Hematopoietic multipotent progenitor cell treated with erythropoietin and hydrocortisone succinate and interleukin-3 and kit ligand, for 17 days (in vitro differentiated cells): ENCODE results near the gene RAB17.

Experiments
- DNase-seq: peaks from one replicate; pipeline ENCODE4 v3.0.0-alpha.2; 2015; ENCODE audit warnings: low spot score

The RAB17 gene, protein sequence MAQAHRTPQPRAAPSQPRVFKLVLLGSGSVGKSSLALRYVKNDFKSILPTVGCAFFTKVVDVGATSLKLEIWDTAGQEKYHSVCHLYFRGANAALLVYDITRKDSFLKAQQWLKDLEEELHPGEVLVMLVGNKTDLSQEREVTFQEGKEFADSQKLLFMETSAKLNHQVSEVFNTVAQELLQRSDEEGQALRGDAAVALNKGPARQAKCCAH

GRCh38 chr2:237590272-237591140 lies at the start of gene RAB17:
TSS of gene RAB17 (minus strand) at chr2:237590734. CDS start at chr2:237586154, 4,580 bp downstream.
- DNase-seq = no peak

- DNase-seq = no peak
Measured at GRCh38 chr2:237639836-237640220, 49.3 kb upstream of the RAB17 start.

- no peak for DNase-seq
Measured at GRCh38 chr2:237639052-237639835, 48.7 kb upstream of the RAB17 start.

- no peak for DNase-seq
Measured at GRCh38 chr2:237638176-237638575, 47.6 kb upstream of the RAB17 start.

- no peak for DNase-seq
Measured at GRCh38 chr2:237637429-237638135, 47.0 kb upstream of the RAB17 start.

GRCh38 chr2:237636578-237636977 lies 46.0 kb upstream of the RAB17 start:
- no peak for DNase-seq

DNA sequence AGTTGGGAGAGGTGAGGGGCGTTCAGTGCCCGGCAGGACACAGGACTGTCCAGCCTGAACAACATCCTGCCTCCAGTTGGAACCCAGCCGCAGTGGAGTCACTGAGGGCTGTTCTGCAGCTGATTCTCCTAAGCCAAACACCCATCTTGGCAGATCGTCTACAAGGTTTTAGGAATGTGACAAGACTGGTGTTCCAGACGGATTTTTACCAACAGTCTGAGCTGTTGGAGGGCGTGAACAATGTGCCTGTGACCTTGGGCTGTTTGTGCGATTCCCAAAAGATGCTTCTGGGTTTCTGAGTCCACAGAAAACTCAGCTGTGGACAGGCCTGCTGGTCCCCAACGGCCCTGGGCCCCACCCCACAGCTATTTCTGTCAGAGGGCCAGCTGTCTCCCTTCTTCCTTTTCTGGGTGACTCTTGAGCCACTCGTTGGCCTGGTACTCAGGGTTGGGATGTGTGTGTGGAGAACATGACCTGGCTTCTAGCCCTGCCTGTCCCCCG lies 42.6 kb upstream of the RAB17 start:
- no peak for DNase-seq

GRCh38 chr2:237631801-237632585 lies 41.5 kb upstream of the RAB17 start:
- no peak for DNase-seq

DNA sequence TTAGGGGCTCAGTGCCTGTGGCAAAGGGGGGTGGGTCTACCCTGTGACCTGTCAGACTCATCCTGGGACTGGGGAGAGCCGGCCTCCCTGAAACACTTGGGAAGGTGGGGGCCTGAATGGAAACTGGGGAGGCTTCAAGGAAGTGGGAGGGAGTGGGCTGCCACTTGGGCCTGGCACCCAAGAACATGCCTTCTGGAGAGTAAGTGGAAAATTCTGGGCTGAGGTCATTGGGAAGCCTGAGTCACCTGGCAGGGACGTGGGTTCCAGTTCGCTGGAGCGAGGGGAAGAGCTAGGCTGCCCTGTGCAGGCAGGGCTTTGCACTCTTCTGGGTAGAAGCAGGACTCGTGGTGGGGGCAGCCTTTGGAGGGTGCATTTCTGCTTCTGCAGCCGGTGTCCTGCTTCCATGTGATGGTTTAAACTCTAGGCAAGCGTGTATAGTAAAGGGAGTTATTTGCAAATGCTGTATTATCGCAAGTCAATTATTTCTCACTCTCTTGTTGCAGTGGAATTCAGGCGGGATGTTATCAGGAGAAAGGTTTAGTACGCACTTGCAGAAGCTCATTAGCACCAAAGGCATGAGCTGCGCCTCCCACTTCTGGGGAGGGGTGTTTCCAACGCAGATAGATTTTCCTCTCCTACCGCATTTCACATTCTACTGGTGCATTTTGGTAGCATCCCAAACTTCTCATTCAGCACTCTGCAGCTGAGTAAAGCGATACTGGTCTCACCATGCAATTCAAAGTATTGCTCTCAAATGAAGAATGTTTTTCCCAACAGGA lies 40.7 kb upstream of the RAB17 start:
- DNase-seq = no peak

DNA sequence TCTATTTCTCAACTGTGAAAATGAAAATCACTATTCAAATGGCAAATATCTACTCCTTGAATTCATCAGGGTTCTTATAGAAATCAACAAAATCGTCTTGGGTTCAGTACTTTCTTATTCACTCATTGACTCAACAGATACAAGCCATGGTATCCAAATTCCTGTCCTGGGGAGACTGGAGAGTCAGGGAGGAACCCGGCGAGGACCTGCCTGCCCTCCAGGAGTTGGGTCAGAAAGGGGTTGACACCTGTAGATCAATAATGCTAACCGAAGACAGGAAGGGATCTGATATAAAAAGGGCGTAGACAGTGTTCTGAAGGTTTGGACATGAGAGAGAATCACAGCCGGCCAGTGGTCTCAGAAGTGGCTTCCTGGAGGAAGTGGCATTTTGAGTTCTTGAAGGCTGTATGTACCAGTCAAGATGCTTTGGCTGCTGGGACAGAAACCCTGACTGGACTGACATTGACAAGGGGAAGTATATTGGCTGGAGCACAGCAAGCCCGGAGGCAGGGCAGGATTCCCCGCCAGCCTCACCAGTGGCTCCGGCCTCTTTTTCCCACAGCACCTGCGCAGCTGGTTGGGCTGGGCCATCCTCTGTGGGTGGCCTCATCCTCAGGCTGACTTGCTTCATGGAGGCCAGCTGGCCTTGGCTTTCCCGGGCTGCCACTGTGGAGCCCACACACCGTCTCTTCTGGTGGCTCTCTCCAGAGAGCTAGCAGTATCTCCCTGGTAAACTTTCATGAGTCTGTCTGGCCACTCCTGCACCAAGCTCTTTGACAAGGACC lies 39.9 kb upstream of the RAB17 start:
- DNase-seq = no peak

GRCh38 chr2:237629739-237630138 lies 39.2 kb upstream of the RAB17 start:
- no peak for DNase-seq

GRCh38 chr2:237629188-237629534 lies 38.6 kb upstream of the RAB17 start:
- DNase-seq = no peak

GRCh38 chr2:237628247-237629187 lies 38.0 kb upstream of the RAB17 start:
- DNase-seq = no peak

GRCh38 chr2:237627441-237628246 lies 37.1 kb upstream of the RAB17 start, which contains the start of gene LRRFIP1:
TSS of gene LRRFIP1 (plus strand) at chr2:237627587. CDS start at chr2:237627645, 58 bp downstream.
- DNase-seq = no peak

GRCh38 chr2:237626813-237627440 lies 36.4 kb upstream of the RAB17 start:
- DNase-seq = no peak

DNA sequence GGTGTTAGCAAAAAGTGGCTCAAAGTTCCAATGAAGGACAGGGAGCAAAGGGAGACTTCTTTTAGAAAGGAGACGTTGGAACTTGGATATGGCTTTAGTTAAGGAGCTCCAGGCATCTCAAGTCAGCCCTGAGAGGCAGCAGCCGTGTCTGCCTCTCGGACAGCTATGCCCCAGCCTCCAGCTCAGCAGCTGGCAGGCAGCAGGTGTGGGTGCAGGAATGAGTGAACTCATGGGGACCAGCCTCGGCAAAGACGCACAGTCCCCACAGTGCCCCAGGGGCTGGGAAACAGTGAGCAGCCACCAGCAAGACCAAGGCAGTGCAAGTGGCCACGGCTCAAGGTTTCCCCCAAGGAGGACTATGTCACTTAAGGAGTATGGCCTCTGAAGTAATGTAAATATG lies 35.2 kb upstream of the RAB17 start:
- no peak for DNase-seq

GRCh38 chr2:237625216-237625705 lies 34.7 kb upstream of the RAB17 start:
- no peak for DNase-seq
